Subcutaneous adipose tissue (tissue), 4 donors: ENCODE data around the gene FRY. TPM values are rescaled to one million over a fixed set of nuclear protein-coding genes. Genes with fewer than 3 reads are reported as not detected.

Source experiments
- CTCF ChIP-seq: fragments of 450-650 bp; IDR thresholded peaks from one replicate; pipeline ENCODE4 v1.5.1; 2016; ENCODE audit warnings: low read depth, mild to moderate bottlenecking, control low read depth, antibody characterized with exemption, moderate library complexity
- total RNA-seq, 4 donors: library from RNA; depleted of rRNA; stranded (reverse); fragments of >200 nt; gene quantifications; one replicate each; pipeline ENCODE4 v1.1.0, GENCODE V29; 2016

Gene FRY
- total RNA-seq, 4 donors from 2014 or later, result 26.2 to 71.6 (median 41.1) TPM

- TF ChIP-seq CTCF, result no peak
Measured at GRCh38 chr13:32021785-32022184, 9.8 kb upstream of the FRY start.

- TF ChIP-seq CTCF, result no peak
Measured at GRCh38 chr13:32022311-32022710, 9.3 kb upstream of the FRY start.

GRCh38 chr13:32023096-32023495 is 8.5 kb upstream of the FRY start:
- TF ChIP-seq CTCF, result no peak

GRCh38 chr13:32023698-32024097 is 7.9 kb upstream of the FRY start:
- TF ChIP-seq CTCF, result no peak

- no peak for TF ChIP-seq CTCF
Measured at GRCh38 chr13:32024750-32025149, 6.8 kb upstream of the FRY start.

GRCh38 chr13:32025730-32026129 is 5.8 kb upstream of the FRY start:
- no peak for TF ChIP-seq CTCF

- no peak for TF ChIP-seq CTCF
Measured at GRCh38 chr13:32026623-32027022, 5.0 kb upstream of the FRY start.
